ENCODE data around the gene STXBP3.
"Not testable (repeated sequence)": the region's sequence is repeated elsewhere in the genome, so short reads cannot be mapped to it uniquely, and the experiment has no call there.

The STXBP3 gene

DNA sequence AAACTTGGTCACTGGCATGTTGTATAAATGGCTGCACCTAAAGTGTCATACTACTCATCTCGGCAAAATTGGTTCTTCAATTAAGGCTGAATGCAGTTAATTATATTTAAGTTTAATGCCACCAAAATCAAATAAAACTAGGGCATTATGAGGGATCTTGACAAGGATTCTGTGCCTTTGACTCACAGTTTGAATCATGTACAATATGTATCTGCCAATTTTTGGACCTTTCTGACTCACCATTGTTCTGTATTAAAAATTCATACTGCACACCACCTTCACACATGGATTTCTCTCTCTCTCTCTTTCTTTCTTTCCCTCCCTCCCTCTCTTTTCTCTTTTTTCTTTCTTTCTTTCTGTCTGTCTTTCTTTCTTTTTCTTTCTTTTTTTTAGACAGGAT lies 14.1 kb upstream of the STXBP3 start:
- DNase-seq = no peak

DNA sequence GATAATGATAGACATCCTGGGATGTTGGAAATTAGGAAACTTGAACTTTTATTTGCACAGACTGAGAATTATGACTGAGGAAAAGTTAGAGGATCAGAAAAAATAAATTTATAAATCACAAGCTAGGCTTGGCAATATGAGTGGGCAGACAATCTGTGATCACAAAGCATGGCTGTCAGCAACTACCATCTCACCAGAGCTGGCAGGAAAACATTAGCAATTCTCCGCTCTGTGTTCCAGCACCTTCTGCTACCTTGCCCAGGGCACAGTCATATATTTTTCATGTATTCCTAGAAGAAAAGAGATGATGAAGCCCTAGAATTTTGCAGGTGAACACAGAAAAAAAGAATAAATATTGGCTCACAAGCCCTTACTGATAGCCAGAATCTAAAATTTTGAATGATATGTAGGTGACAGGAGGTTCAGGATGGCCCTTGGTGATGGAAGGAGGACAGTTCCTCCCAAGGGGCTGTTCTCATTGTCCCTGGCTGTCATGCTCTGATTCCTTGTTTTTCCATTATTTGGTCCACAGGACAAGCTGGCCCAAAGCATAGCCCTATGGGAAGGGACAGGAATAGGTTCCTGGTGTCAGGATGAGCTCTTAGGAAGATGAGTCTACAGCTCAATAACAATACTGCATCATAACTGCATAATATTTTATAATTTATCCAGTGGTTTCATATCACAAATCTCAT lies 12.2 kb upstream of the STXBP3 start:
- no peak for DNase-seq

DNA sequence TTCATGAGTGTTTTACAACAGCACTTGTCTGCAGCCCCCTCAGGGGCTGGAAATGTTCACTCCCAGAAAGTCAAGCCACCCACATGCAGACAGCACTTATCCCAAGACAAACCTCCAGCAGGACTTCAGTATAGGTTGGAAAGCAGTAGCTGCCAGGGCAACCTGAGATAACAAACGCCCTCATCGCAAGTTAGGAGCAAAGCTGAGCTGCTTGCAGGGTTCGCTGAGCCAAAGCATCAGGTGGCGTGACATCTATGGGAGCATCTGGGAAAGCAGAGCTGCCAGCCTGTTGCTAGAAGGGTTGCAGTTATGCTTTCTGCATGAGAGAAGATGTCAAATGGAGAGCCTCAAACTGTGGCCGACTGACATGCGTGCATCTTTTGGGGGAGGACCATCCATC lies 4.2 kb upstream of the STXBP3 start:
- no peak for DNase-seq

DNA sequence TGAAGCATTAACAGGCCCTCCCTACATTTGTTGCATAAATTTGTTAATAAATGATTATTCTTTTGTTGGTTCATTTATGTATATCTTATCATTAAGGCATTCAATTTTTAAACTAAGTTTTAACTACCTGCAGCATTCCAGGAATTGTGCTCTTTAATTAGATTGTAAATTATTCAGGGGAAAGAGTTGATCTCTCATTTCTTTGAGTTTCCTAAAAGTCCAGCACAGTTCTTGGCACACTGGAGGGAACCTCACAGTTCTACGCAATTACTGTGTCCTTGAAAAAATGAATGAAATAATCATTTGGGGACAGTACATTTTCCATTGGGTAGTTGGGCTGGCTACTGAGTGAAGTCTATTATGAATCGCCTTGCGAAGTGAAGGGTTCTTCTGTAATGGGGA lies 493 bp upstream of the STXBP3 start:
- DNase-seq = no peak

DNA sequence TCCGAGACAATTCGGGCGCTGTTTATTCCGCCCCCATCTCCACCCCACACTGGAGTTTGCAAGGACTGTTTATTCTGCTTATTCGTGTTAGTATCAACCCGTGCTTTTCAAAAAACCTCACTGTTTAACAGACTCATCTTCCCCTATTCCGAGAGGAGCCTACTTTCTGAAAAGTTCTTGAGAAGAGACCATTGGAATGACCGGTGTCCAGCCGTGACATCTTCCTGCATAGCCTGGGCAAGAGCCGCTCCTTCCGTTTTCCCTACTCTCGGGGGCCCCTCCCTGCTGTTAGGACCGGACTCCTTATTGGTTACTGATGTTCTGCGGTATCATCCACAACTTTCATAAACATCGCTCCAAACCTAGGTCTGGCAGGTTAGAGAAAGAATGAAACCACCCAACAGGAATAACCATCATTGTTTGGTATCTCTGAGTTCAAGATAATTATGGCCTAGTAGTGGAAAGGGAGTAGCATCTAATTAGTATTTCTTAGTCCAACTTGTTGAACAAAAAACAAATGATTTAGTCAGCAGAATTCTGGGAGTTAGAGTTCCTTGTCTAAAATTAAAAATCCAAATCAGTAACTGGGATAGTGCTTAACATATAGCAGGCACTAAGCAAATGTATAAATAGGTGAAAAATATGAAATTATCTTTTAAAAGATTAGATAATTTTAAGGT lies 837 bp downstream of the STXBP3 start:
- peak; percentile 70 for DNase-seq

DNA sequence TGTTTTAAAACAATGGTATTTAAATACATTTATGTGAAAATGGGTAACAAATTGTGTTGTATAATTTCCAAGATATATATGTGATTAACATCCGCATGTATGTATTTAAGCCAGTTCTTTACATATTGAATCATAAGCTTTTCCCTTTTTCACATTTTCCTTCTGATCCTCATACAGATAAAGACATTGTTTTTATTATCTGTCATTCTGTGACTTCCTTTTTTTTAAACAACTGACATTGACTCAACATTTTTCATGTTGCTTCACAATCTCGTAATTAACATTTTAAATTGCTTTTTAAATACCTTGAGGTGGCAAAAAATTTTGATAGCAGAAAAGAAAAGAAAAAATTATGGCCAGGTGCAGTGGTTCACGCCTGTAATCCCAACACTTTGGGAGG lies 1.4 kb downstream of the STXBP3 start:
- DNase-seq = peak; percentile 42

DNA sequence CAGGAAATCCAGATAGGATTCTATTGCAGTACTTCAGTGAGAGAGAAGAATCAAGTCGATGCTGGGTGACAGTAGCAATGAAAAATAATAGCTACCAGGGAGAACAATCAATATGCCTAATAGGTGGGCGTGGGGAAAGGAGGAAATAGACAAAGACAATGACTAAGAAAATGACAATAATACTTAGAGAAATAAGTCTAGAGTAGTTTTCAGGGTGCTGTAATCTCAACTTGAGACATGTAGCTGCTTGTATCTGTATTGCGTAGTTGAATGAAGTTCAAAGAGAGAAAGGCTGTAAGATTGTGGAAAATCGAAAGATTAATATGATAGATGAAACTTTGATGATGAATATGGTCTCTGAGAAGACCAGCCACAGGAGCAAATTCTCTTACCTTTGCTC lies 2.6 kb downstream of the STXBP3 start:
- DNase-seq = no peak

DNA sequence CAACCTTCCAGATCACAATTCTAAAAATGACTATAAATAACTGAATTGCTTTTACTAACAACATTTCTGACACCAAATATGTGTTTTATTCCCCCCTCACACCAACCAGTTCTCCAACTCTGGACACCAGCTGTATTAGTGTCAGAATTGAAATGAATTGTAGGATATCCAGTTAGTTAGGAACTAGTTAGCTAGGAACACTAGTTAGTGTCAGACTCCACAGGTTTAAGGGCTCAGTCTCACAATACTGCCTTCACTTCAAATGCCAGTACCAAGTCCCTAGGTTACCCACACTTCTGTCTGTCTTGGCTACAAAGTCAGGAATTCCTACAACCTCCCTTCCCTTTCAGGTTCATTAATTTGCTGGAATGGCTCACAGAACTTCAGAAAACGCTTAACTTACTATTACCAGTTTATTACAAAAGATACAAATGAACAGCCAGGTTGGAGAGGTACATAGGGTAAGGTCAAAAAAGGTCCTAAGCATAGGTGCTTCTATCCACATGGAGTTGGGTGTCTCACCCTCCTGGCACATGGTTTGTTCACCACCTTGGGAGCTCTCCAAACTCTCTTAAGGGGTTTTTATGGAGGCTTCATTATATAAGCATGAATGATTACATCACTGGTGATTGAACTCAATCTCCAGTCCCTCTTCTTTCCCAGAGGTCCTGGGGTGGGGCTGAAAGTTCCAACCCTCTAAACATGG lies 4.2 kb downstream of the STXBP3 start:
- no peak for DNase-seq

DNA sequence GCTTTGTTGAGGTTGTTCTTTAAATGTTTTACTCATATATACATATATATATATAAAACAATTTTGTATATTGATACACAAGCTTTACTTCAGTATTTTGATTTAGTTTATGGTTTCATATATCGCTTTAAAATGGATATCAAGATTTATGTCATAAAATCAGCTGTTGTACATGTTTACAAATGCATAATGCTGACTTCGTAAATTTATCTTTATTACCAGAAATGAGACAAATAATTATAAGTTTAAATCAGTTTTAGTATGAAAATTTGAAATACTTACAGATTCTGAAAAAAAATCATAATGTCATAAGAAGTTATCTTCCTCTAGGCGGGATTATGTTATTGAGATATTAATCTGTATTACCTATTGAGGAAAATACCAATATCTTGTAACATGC lies 6.9 kb downstream of the STXBP3 start:
- DNase-seq = no peak

DNA sequence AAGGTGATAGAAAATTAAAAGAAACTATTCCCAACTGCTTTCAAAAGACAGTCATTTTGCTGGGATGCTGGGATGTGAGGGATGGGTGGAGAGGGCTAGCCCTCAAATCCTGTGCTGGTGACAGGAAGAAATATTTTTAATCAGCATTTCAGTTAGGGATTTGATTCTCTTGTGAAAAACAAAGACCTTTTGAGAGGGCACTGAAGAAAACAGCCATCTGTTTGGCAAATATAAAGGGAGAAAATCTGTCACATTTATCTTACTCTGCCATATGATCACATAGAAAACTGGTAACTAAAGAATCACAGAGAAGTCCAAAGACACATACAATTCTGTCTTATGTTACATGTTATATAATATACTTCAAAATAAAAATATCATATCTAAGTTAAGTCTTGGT lies 12.3 kb downstream of the STXBP3 start:
- no peak for DNase-seq

DNA sequence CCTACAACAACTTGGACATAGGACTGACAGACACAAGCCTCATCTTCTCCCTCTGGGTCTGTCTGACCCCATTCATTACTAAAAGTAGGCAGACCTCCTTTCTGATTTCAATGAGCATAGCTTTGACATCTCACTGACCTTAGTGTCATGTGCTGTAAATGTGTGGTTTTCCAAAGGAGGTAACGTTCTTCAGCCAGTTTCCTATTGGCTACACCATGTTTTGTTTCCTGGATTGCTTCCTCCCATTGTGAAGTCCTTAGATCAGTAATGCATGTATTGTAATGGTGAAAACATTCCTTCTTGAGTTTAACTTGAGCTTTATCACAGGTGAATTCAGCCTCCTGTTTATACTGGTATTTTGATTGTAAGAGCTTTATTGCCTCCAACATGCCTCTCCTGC lies 20.6 kb downstream of the STXBP3 start:
- DNase-seq = no peak

DNA sequence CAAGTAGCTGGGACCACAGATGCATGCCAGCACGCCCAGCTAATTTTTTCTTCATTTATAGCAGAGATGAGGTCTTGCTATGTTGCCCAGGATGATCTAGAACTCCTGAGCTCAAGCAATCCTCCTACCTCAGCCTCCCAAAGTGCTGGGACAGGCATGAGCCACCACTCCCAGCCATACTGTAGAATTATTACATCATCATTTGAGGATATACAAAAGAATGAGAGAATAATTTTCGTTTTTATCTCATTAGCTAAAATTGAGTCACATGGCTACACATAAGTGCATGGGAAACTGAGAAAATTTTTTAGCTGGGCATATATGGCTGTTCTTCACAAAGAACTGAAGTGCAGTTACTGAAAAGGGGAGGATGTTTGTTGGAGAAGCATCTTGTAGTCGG lies 21.2 kb downstream of the STXBP3 start:
- no peak for DNase-seq

DNA sequence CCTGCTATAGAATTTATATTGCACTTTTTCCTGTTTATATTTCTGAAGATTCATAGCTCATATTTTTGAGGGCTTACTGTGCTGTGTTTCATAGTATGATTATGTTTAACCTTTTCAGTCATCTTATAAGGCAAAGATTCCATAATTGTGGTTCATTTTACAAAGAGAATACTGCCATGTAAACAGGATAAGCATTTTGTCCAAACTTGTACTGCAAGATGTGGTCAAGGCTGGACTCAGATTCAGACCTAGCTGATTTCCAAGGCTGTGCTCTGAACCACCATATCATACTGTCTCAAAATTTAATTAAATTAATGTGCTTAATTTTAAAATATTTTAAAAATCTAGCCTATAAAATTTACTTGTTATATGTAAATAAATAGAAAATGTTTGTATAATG lies 31.4 kb downstream of the STXBP3 start:
- DNase-seq = no peak

DNA sequence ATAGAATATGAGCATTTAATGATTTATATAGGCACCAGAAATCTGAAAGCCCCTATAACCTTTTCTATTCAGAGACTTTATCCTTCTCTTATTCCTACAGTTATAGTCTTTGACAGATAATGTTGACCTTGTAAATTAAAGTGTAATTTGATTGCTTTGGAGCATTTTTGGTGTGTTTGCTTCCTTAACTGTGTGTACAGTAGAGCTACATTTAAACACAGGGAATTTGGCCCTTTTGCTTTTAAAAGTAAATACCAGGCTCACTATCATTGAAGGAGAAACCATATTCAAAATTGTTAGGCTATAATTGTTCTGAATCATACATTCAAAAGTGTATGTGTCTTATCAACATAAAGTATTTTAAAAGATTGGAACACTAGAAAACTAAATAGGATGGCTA lies 33.0 kb downstream of the STXBP3 start:
- DNase-seq = no peak

DNA sequence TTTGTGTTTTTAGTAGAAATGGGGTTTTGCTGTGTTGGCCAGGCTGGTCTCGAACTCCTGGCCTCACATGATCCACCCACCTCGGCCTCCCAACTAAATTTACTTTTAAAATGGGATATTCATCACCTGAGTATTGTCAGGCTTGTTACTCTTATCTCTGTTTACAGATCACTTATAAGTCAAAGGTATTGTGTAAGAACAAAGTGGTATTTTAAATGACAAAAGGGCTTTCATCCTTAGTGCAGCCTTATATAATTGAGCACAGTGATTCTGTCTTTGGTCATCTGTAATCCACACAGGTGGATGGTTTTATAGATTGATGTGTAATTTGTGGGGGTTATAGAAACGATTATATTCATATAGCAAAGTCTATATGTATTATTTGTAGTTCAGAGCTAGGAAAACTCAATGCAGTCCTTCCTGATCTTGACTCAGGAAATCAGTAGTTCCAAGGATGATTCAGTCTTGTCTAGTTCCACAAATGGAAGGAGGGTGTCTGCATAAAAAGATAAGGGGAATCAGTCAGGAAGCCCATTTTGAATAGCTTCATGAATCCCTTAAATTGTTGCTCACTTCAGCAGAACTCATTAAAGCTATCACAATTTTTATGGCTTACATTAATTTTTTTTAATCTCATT lies 34.6 kb downstream of the STXBP3 start:
- no peak for DNase-seq

DNA sequence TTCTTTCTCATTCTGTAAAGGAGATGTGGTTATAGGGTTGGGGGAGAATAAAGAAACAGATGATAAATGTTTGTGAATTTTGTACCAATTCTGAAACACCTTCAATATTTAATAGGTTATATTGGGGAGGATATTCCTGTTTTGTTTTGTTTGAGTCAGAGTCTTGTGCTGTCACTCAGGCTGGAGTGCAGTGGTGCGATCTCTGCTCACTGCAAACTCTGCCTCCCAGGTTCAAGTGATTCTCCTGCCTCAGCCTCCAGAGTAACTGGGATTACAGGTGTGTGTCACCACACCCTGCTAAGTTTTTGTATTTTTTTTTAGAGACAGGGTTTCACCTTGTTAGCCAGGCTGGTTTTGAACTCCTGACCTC lies 35.1 kb downstream of the STXBP3 start:
- not testable (repeated sequence) for DNase-seq

DNA sequence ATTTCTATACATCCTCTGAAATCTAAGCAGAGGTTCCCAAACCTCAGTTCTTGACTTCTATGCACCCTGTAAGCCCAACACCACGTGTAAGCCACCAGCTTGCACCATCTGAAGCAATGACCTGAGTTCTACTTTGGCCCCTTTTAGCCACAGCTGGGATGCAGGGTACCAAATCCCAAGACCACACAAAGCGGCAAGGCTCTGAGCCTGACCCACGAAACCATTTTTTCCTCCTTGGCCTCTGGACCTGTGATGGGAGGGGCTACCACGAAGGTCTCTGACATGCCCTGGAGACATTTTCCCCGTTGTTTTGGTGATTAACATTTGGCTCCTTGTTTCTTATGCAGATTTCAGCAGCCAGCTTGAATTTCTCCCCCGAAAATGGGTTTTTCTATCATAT lies 38.8 kb downstream of the STXBP3 start:
- no peak for DNase-seq

DNA sequence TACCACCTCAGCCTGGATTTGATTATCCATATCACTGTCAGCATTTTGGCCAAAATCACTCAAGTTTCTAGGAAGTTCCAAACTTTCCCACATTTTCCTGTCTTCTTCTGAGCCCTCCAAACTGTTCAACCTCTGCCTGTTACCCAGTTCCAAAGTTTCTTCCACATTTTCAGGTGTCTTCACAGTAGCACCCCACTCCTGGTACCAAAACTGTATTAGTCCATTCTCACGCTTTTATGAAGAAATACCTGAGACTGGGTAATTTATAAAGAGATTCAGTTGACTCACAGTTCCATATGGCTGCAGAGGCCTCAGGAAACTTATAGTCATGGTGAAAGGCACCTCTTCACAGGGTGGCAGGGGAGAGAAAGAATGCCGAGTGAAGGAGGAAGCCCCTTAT lies 39.4 kb downstream of the STXBP3 start:
- DNase-seq = no peak

DNA sequence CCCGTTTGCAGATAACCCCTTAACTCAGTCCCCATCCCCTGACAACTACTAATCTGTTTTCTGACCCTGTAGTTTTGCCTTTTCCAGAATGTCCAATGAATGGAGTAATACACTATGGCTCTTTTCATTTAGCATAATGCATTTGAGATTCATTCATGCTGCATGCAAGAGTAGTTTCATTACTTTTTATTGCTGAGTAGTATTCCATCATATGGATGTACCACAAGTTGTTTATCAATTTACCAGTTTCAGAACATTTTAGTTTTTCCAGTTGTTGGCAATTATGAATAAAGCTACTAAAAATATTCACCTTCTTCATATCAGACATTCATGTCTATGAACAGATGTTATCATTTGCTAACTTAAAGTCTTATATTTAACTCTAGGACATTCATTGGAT lies 45.3 kb downstream of the STXBP3 start:
- no peak for DNase-seq

DNA sequence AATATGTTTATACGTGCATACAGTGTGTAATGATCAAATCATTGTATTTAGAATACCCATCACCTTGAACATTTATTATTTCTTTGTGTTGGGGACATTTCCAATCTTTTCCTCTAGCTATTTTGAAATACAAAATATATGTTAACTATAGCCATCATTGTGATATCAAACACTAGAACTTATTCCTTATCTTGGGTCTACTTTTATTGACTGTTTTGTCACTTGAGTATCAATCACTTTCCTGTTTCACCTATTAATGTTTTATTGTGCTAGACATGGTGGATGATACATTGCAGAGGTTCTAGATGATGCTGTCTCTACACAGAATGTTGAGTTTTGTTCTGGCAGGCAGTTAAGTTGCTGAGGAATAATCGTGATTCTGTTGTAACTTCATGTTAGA lies 45.9 kb downstream of the STXBP3 start:
- DNase-seq = no peak

DNA sequence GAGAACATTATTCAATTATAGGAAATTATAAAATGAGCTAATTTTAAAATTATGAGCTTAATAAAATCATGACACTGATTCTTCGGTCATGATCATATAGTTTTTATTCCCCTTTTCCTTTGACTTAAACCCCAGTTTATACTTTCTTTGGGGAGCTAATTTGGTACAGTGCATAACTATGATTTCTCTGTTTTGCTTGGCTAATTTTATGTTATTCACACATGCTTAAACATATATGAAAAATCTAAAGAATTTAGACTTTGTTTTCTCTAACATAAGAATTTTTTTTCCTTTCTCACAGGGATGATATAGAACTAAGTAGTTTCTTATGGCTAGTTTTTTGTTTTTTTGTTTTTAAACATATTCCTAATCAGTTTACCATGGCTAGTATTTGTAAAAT lies 52.5 kb downstream of the STXBP3 start:
- DNase-seq = no peak

DNA sequence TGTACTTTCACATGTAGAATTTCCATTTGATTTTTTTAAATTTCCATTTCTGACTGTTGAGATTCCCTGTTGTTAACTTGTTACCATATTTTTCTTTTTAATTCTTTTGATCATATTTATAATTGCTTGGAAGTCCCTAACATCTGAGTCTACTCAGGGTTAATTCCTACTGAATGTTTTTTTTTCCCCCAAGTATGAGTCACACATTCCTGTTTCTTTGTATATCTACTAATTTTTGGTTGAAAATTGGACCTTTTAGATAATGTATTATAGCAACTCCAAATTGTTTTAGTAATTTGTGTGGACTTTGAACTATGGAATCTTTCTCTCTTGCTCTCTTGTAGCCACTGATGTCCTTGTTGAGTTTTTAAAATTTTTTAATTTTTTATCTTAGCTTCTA lies 54.6 kb downstream of the STXBP3 start:
- DNase-seq = no peak

DNA sequence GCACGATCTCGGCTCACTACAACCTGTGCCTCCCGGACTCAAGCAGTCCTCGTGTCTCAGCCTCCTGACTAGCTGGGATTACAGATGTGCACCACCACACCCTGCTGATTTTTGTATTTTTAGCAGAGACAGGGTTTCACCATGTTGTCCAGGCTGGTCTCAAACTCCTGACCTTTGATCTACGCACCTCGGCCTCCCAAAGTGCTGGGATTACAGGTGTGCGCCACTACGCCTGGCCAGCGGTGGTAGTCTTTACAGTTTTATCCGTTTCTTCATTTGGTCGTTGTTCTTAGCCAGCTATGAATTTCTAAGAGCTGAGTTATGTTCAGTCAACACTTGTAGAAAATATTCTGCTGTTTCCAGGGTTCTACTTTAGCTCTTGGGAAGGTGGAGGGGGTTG lies 57.1 kb downstream of the STXBP3 start:
- DNase-seq = no peak

DNA sequence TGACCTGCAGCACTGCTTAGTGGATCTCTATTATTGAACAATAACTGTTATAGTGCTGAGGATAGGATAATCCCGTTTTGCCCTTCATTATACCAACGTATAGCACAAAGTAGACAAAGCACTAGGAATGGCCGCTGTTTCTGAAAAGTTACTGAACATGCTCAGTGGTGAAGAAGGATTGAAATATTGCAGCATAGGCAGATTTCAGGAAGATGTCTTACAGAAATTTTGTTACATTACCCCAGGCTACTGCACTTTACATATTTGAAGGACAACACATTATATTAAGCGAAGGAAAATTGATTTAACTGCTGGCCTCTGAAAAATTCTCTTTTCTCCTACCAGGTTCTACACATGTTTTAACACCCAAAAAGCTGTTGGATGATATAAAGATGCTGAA lies 62.0 kb downstream of the STXBP3 start:
- DNase-seq = no peak

Data from GF-D8 (cell line).